Type B pancreatic cell (in vitro differentiated cells): ENCODE results near the gene GUSB. TPM values are rescaled to one million over a fixed set of nuclear protein-coding genes. Genes with fewer than 3 reads are reported as not detected.

Experiments
- DNase-seq: peaks from one replicate; pipeline ENCODE4 v3.0.0; 2021; ENCODE audit warnings: mixed read lengths; ENCODE audit not compliant: unreplicated experiment; ENCODE audit errors: extremely low spot score
- H3K27ac Mint-ChIP-seq: 2 replicates; pipeline ENCODE4 v1.8.0; 2021; ENCODE audit warnings: mild to moderate bottlenecking, mixed read lengths
- H3K27me3 Mint-ChIP-seq: 2 replicates; pipeline ENCODE4 v1.8.0; 2021; ENCODE audit warnings: mixed read lengths
- H3K36me3 Mint-ChIP-seq: 2 replicates; pipeline ENCODE4 v1.8.0; 2021; ENCODE audit warnings: mixed read lengths
- H3K4me1 Mint-ChIP-seq: one replicate; pipeline ENCODE4 v1.8.0; 2021; ENCODE audit warnings: mixed read lengths; ENCODE audit not compliant: unreplicated experiment
- H3K4me3 Mint-ChIP-seq: 2 replicates; pipeline ENCODE4 v1.8.0; 2021; ENCODE audit warnings: mild to moderate bottlenecking, mixed read lengths
- H3K9me3 Mint-ChIP-seq: 2 replicates; pipeline ENCODE4 v1.8.0; 2021; ENCODE audit warnings: mixed read lengths
- total RNA-seq: library from RNA; stranded (reverse); gene quantifications from 2 replicates; pipeline ENCODE4 v1.2.1, GENCODE V29; 2021; ENCODE audit warnings: low replicate concordance
- TF ChIP-seq, protein P1 (sequence below): fragments of 200-600 bp; sonication (generic); conservative IDR thresholded peaks from 2 replicates; pipeline ENCODE4 v1.5.0; 2021; ENCODE audit warnings: antibody characterized with exemption, mild to moderate bottlenecking

GUSB gene
- total RNA-seq, 1 donor from 2014 or later: 53.8 TPM

GRCh38 chr7:65937296-65937695 is 44.7 kb downstream of the GUSB start:
- Mint-ChIP-seq H3K4me3 (no peak overlapping the region), H3K27ac (no peak overlapping the region), H3K27me3 (no peaks in the 10 kb centered on the region)

DNA sequence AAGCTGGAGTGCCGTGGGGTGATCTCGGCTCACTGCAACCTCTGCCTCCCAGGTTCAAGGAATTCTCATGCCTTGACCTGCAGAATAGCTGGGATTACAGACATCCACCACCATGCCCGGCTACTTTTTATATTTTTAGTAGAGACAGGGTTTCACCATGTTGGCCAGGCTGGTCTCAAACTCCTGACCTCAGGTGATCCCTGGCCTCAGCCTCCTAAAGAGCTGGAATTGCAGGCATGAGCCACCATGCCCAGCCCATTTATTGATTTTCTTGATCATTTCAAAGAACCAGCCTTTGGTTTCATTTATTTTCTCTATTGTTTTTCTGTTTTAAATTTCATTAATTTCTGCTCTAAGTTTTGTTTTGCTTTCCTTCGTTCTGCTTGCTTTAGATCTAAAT is 50.3 kb downstream of the GUSB start:
- Mint-ChIP-seq H3K27ac (no peak overlapping the region), H3K36me3 (peaks cover 12% of the 10 kb centered on the region), H3K4me3 (no peak overlapping the region), H3K4me1 (peaks cover 5% of the 10 kb centered on the region), H3K9me3 (no peaks in the 10 kb centered on the region), H3K27me3 (no peaks in the 10 kb centered on the region)
- TF ChIP-seq, protein P1, sequence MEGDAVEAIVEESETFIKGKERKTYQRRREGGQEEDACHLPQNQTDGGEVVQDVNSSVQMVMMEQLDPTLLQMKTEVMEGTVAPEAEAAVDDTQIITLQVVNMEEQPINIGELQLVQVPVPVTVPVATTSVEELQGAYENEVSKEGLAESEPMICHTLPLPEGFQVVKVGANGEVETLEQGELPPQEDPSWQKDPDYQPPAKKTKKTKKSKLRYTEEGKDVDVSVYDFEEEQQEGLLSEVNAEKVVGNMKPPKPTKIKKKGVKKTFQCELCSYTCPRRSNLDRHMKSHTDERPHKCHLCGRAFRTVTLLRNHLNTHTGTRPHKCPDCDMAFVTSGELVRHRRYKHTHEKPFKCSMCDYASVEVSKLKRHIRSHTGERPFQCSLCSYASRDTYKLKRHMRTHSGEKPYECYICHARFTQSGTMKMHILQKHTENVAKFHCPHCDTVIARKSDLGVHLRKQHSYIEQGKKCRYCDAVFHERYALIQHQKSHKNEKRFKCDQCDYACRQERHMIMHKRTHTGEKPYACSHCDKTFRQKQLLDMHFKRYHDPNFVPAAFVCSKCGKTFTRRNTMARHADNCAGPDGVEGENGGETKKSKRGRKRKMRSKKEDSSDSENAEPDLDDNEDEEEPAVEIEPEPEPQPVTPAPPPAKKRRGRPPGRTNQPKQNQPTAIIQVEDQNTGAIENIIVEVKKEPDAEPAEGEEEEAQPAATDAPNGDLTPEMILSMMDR: no peak
- no peak for DNase-seq

More at GRCh38 chr7:65937296-65937695, 44.7 kb downstream of the GUSB start:
- peaks cover 26% of the 10 kb centered on the region for H3K36me3 Mint-ChIP-seq
- TF ChIP-seq, protein P1: no peak
- H3K9me3 Mint-ChIP-seq: no peaks in the 10 kb centered on the region
- no peaks in the 10 kb centered on the region for H3K4me1 Mint-ChIP-seq
- no peak for DNase-seq

GRCh38 chr7:65927489-65928448 is 54.2 kb downstream of the GUSB start:
- peak overlapping the region; percentile 72 for H3K27ac Mint-ChIP-seq
- TF ChIP-seq, protein P1: no peak
- no peaks in the 10 kb centered on the region for H3K27me3 Mint-ChIP-seq
- DNase-seq: no peak
- H3K4me3 Mint-ChIP-seq: peak overlapping the region; percentile 6
- no peaks in the 10 kb centered on the region for H3K9me3 Mint-ChIP-seq
- peaks cover 5% of the 10 kb centered on the region for H3K4me1 Mint-ChIP-seq
- no peaks in the 10 kb centered on the region for H3K36me3 Mint-ChIP-seq

DNA sequence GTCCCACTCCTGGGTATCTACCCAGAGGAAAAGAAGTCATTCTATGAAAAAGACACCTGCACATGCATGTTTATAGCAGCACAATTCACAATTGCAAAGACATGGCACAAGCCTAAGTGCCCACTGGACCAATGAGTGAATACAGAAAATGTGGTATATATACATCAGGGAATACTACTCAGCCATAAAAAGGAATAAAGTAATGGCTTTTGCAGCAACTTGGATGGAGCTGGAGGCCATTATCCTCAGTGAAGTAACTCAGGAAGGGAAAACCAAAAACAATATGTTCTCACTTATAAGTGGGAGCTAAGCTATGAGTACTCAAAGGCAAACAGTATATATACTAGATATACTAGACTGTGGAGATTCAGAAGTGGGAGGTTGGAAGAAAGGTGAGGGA is 55.4 kb downstream of the GUSB start:
- TF ChIP-seq, protein P1: no peak

DNA sequence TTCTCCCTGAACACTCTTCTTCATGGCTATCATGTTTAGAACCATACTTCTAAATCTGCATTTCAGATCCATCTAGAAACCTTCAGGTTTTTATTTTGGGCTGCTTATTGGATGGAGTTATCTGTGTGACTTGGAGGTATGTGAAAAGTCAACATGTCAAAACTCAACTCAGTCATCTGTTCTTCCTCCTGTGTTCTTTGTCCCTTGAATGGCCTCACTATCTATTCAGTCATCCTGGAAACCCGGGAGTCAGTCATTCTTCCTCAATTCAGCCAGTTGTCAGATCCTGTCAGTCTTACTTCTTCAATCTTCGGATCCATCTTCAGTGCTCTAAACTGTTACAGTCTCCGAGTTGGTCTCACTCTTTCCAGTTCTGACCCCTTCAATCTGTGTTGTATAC is 57.0 kb downstream of the GUSB start:
- Mint-ChIP-seq H3K4me3 (no peak overlapping the region), H3K27me3 (no peaks in the 10 kb centered on the region), H3K36me3 (peaks cover 5% of the 10 kb centered on the region), H3K4me1 (peaks cover 5% of the 10 kb centered on the region), H3K9me3 (no peaks in the 10 kb centered on the region), H3K27ac (no peak overlapping the region)
- TF ChIP-seq, protein P1: no peak
- no peak for DNase-seq

More for the DNA sequence above, 55.4 kb downstream of the GUSB start:
- DNase-seq: no peak
- no peak overlapping the region for H3K4me3 Mint-ChIP-seq
- no peak overlapping the region for H3K27ac Mint-ChIP-seq
- H3K27me3 Mint-ChIP-seq: no peaks in the 10 kb centered on the region
- peaks cover 5% of the 10 kb centered on the region for H3K4me1 Mint-ChIP-seq
- no peaks in the 10 kb centered on the region for H3K36me3 Mint-ChIP-seq
- no peaks in the 10 kb centered on the region for H3K9me3 Mint-ChIP-seq
